ENCODE measurements around the gene SLCO1B1.
"Not testable (repeated sequence)": the region's sequence is repeated elsewhere in the genome, so short reads cannot be mapped to it uniquely, and the experiment has no call there.

GRCh38 chr12:21149861-21150260, 18.9 kb downstream of the SLCO1B1 start:
- not testable (repeated sequence) for TF ChIP-seq POLR2A (IDR thresholded peaks at IDR 0.05; ENCODE audit: low read length); GATA1 (IDR thresholded peaks at IDR 0.05; ENCODE audit: low read depth, low read length)
